ENCODE data around the gene CLIP2.
"Not testable (repeated sequence)": the region's sequence is repeated elsewhere in the genome, so short reads cannot be mapped to it uniquely, and the experiment has no call there.

CLIP2 gene

GRCh38 chr7:74344132-74344496 lies 54.9 kb downstream of the CLIP2 start:
- Histone ChIP-seq H3K4me1 (ENCODE audit: control insufficient read depth in 5 of 5, insufficient read depth in 5 of 5, low read length in 5 of 5) (no peaks in the 10 kb centered on the region), H3K9me3 (ENCODE audit: control insufficient read depth in 5 of 5, low read length in 5 of 5) (no peaks in the 10 kb centered on the region), H3K9ac (ENCODE audit: low read length in 5 of 5) (no peak overlapping the region), H3K27ac (ENCODE audit: low read depth, low read length) (no peak overlapping the region), H3K36me3 (ENCODE audit: control insufficient read depth in 5 of 5, insufficient read depth in 5 of 5, low read length in 5 of 5) (peaks cover 0 to 20% (median 13%) of the 10 kb centered on the region in 5 donors), H3K4me3 (ENCODE audit: low read depth in 1 of 5, low read length in 5 of 5) (no peak overlapping the region), H3K27me3 (ENCODE audit: control insufficient read depth in 5 of 5, insufficient read depth in 4 of 5, low read length in 5 of 5) (peaks cover 0 to 2% (median 0%) of the 10 kb centered on the region in 5 donors)

- Histone ChIP-seq H3K9ac (ENCODE audit: low read length in 5 of 5) (no peak overlapping the region), H3K27me3 (ENCODE audit: control insufficient read depth in 5 of 5, insufficient read depth in 4 of 5, low read length in 5 of 5) (peaks cover 0 to 2% (median 0%) of the 10 kb centered on the region in 5 donors), H3K27ac (ENCODE audit: low read depth, low read length) (no peak overlapping the region), H3K36me3 (ENCODE audit: control insufficient read depth in 5 of 5, insufficient read depth in 5 of 5, low read length in 5 of 5) (peaks cover 0 to 20% (median 13%) of the 10 kb centered on the region in 5 donors), H3K4me1 (ENCODE audit: control insufficient read depth in 5 of 5, insufficient read depth in 5 of 5, low read length in 5 of 5) (no peaks in the 10 kb centered on the region), H3K4me3 (ENCODE audit: low read depth in 1 of 5, low read length in 5 of 5) (no peak overlapping the region), H3K9me3 (ENCODE audit: control insufficient read depth in 5 of 5, low read length in 5 of 5) (no peaks in the 10 kb centered on the region)
These were observed 55.6 kb downstream of the CLIP2 start for GRCh38 chr7:74344786-74345185.

GRCh38 chr7:74345970-74346369 lies 56.8 kb downstream of the CLIP2 start:
- peaks cover 0 to 14% (median 10%) of the 10 kb centered on the region in 5 donors for H3K36me3 ChIP-seq (ENCODE audit: control insufficient read depth in 5 of 5, insufficient read depth in 5 of 5, low read length in 5 of 5)
- no peaks in the 10 kb centered on the region for H3K4me1 ChIP-seq (ENCODE audit: control insufficient read depth in 5 of 5, insufficient read depth in 5 of 5, low read length in 5 of 5)
- H3K9ac ChIP-seq (ENCODE audit: low read length in 5 of 5), result no peak overlapping the region
- no peak overlapping the region for H3K27ac ChIP-seq (ENCODE audit: low read depth, low read length)
- peaks cover 0 to 2% (median 0%) of the 10 kb centered on the region in 5 donors for H3K27me3 ChIP-seq (ENCODE audit: control insufficient read depth in 5 of 5, insufficient read depth in 4 of 5, low read length in 5 of 5)
- no peaks in the 10 kb centered on the region for H3K9me3 ChIP-seq (ENCODE audit: control insufficient read depth in 5 of 5, low read length in 5 of 5)
- H3K4me3 ChIP-seq (ENCODE audit: low read depth in 1 of 5, low read length in 5 of 5), result no peak overlapping the region

GRCh38 chr7:74349621-74350020 lies 60.4 kb downstream of the CLIP2 start:
- Histone ChIP-seq H3K9ac (ENCODE audit: low read length in 5 of 5) (no peak overlapping the region), H3K27ac (ENCODE audit: low read depth, low read length) (no peak overlapping the region), H3K4me3 (ENCODE audit: low read depth in 1 of 5, low read length in 5 of 5) (no peak overlapping the region), H3K36me3 (ENCODE audit: control insufficient read depth in 5 of 5, insufficient read depth in 5 of 5, low read length in 5 of 5) (peaks cover 0 to 14% (median 3%) of the 10 kb centered on the region in 5 donors), H3K9me3 (ENCODE audit: control insufficient read depth in 5 of 5, low read length in 5 of 5) (no peaks in the 10 kb centered on the region), H3K4me1 (ENCODE audit: control insufficient read depth in 5 of 5, insufficient read depth in 5 of 5, low read length in 5 of 5) (peaks cover 0 to 6% (median 0%) of the 10 kb centered on the region in 5 donors), H3K27me3 (ENCODE audit: control insufficient read depth in 5 of 5, insufficient read depth in 4 of 5, low read length in 5 of 5) (no peaks in the 10 kb centered on the region)

GRCh38 chr7:74350751-74351150 lies 61.5 kb downstream of the CLIP2 start:
- peaks cover 0 to 2% (median 0%) of the 10 kb centered on the region in 5 donors for H3K9me3 ChIP-seq (ENCODE audit: control insufficient read depth in 5 of 5, low read length in 5 of 5)
- H3K27me3 ChIP-seq (ENCODE audit: control insufficient read depth in 5 of 5, insufficient read depth in 4 of 5, low read length in 5 of 5), result no peaks in the 10 kb centered on the region
- peaks cover 0 to 6% (median 0%) of the 10 kb centered on the region in 5 donors for H3K4me1 ChIP-seq (ENCODE audit: control insufficient read depth in 5 of 5, insufficient read depth in 5 of 5, low read length in 5 of 5)
- no peak overlapping the region for H3K27ac ChIP-seq (ENCODE audit: low read depth, low read length)
- no peak overlapping the region for H3K4me3 ChIP-seq (ENCODE audit: low read depth in 1 of 5, low read length in 5 of 5)
- H3K9ac ChIP-seq (ENCODE audit: low read length in 5 of 5), result no peak overlapping the region
- peaks cover 0 to 18% (median 3%) of the 10 kb centered on the region in 5 donors for H3K36me3 ChIP-seq (ENCODE audit: control insufficient read depth in 5 of 5, insufficient read depth in 5 of 5, low read length in 5 of 5)

GRCh38 chr7:74351836-74352235 lies 62.6 kb downstream of the CLIP2 start:
- no peak overlapping the region for H3K27ac ChIP-seq (ENCODE audit: low read depth, low read length)
- no peaks in the 10 kb centered on the region for H3K27me3 ChIP-seq (ENCODE audit: control insufficient read depth in 5 of 5, insufficient read depth in 4 of 5, low read length in 5 of 5)
- peaks cover 0 to 29% (median 8%) of the 10 kb centered on the region in 5 donors for H3K36me3 ChIP-seq (ENCODE audit: control insufficient read depth in 5 of 5, insufficient read depth in 5 of 5, low read length in 5 of 5)
- H3K9me3 ChIP-seq (ENCODE audit: control insufficient read depth in 5 of 5, low read length in 5 of 5), result peaks cover 0 to 13% (median 7%) of the 10 kb centered on the region in 5 donors
- H3K4me1 ChIP-seq (ENCODE audit: control insufficient read depth in 5 of 5, insufficient read depth in 5 of 5, low read length in 5 of 5), result peaks cover 0 to 6% (median 0%) of the 10 kb centered on the region in 5 donors
- H3K4me3 ChIP-seq (ENCODE audit: low read depth in 1 of 5, low read length in 5 of 5), result no peak overlapping the region
- no peak overlapping the region for H3K9ac ChIP-seq (ENCODE audit: low read length in 5 of 5)

- not testable (repeated sequence) for H3K4me3 ChIP-seq (ENCODE audit: low read depth in 1 of 5, low read length in 5 of 5); H3K27ac ChIP-seq (ENCODE audit: low read depth, low read length); H3K4me1 ChIP-seq (ENCODE audit: control insufficient read depth in 5 of 5, insufficient read depth in 5 of 5, low read length in 5 of 5); H3K27me3 ChIP-seq (ENCODE audit: control insufficient read depth in 5 of 5, insufficient read depth in 4 of 5, low read length in 5 of 5); H3K9ac ChIP-seq (ENCODE audit: low read length in 5 of 5)
- Histone ChIP-seq H3K9me3 (ENCODE audit: control insufficient read depth in 5 of 5, low read length in 5 of 5) (peaks cover 0 to 18% (median 13%) of the 10 kb centered on the region in 5 donors), H3K36me3 (ENCODE audit: control insufficient read depth in 5 of 5, insufficient read depth in 5 of 5, low read length in 5 of 5) (peaks cover 0 to 35% (median 14%) of the 10 kb centered on the region in 5 donors)
These were observed 63.4 kb downstream of the CLIP2 start for GRCh38 chr7:74352551-74353138.

- H3K9ac ChIP-seq (ENCODE audit: low read length in 5 of 5), result no peak overlapping the region
- H3K36me3 ChIP-seq (ENCODE audit: control insufficient read depth in 5 of 5, insufficient read depth in 5 of 5, low read length in 5 of 5), result peaks cover 0 to 35% (median 14%) of the 10 kb centered on the region in 5 donors
- no peak overlapping the region for H3K4me3 ChIP-seq (ENCODE audit: low read depth in 1 of 5, low read length in 5 of 5)
- no peak overlapping the region for H3K27ac ChIP-seq (ENCODE audit: low read depth, low read length)
- peaks cover 0 to 18% (median 13%) of the 10 kb centered on the region in 5 donors for H3K9me3 ChIP-seq (ENCODE audit: control insufficient read depth in 5 of 5, low read length in 5 of 5)
- H3K27me3 ChIP-seq (ENCODE audit: control insufficient read depth in 5 of 5, insufficient read depth in 4 of 5, low read length in 5 of 5), result no peaks in the 10 kb centered on the region
- peaks cover 0 to 6% (median 0%) of the 10 kb centered on the region in 5 donors for H3K4me1 ChIP-seq (ENCODE audit: control insufficient read depth in 5 of 5, insufficient read depth in 5 of 5, low read length in 5 of 5)
These were observed 64.8 kb downstream of the CLIP2 start for GRCh38 chr7:74354009-74354408.

GRCh38 chr7:74355091-74355490 lies 65.9 kb downstream of the CLIP2 start:
- H3K4me1 ChIP-seq (ENCODE audit: control insufficient read depth in 5 of 5, insufficient read depth in 5 of 5, low read length in 5 of 5), result peaks cover 0 to 6% (median 0%) of the 10 kb centered on the region in 5 donors
- no peak overlapping the region for H3K4me3 ChIP-seq (ENCODE audit: low read depth in 1 of 5, low read length in 5 of 5)
- peaks cover 0 to 18% (median 13%) of the 10 kb centered on the region in 5 donors for H3K9me3 ChIP-seq (ENCODE audit: control insufficient read depth in 5 of 5, low read length in 5 of 5)
- H3K36me3 ChIP-seq (ENCODE audit: control insufficient read depth in 5 of 5, insufficient read depth in 5 of 5, low read length in 5 of 5), result peaks cover 0 to 41% (median 18%) of the 10 kb centered on the region in 5 donors
- H3K27me3 ChIP-seq (ENCODE audit: control insufficient read depth in 5 of 5, insufficient read depth in 4 of 5, low read length in 5 of 5), result no peaks in the 10 kb centered on the region
- no peak overlapping the region for H3K27ac ChIP-seq (ENCODE audit: low read depth, low read length)
- H3K9ac ChIP-seq (ENCODE audit: low read length in 5 of 5), result no peak overlapping the region

GRCh38 chr7:74356589-74357315 lies 67.5 kb downstream of the CLIP2 start:
- Histone ChIP-seq H3K36me3 (ENCODE audit: control insufficient read depth in 5 of 5, insufficient read depth in 5 of 5, low read length in 5 of 5) (peaks cover 0 to 53% (median 26%) of the 10 kb centered on the region in 5 donors), H3K4me3 (ENCODE audit: low read depth in 1 of 5, low read length in 5 of 5) (no peak overlapping the region), H3K27me3 (ENCODE audit: control insufficient read depth in 5 of 5, insufficient read depth in 4 of 5, low read length in 5 of 5) (no peaks in the 10 kb centered on the region), H3K4me1 (ENCODE audit: control insufficient read depth in 5 of 5, insufficient read depth in 5 of 5, low read length in 5 of 5) (peaks cover 0 to 4% (median 0%) of the 10 kb centered on the region in 5 donors), H3K9me3 (ENCODE audit: control insufficient read depth in 5 of 5, low read length in 5 of 5) (peaks cover 0 to 18% (median 13%) of the 10 kb centered on the region in 5 donors), H3K9ac (ENCODE audit: low read length in 5 of 5) (no peak overlapping the region), H3K27ac (ENCODE audit: low read depth, low read length) (no peak overlapping the region)
